Fibroblast of skin of back (primary cell): ENCODE measurements around the gene TMPRSS13.
"Not testable (repeated sequence)": the region's sequence is repeated elsewhere in the genome, so short reads cannot be mapped to it uniquely, and the experiment has no call there.

Source experiments
- DNase-seq: peaks from one replicate; pipeline ENCODE4 v3.0.0-alpha.2; 2013

TMPRSS13 gene

DNA sequence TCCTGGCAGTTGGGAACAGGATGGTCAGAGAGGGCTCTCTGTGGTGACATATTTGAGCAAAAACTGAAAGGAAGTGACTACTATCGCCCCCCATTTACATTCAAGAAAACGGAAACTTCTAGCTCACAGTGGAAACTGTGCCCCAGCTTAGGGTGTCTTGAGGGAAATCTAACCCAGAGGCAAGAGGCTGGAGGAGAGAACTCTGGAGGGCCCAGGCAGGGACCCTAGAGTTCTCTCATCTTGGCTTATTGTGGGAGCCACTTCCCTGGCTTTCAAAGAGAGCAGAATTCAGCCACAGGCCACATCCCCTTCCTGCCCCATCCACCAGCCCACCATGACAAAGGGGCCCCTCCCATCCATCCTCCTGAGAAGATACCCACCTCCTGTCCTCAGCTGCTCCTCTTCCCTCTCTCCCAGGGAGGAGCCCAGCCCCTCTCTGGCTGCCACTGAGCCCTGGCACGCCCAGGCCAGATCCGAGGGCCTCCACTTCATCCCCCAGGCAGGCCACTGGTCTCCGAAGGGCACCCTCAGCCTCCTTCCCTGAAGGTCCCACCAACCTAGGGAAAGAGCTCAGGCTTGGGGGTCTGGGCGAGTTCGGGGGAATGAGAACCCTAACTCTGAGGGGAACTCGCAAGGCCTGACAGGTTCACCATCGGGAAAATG, 1.6 kb upstream of the TMPRSS13 start:
- DNase-seq, result no peak

DNA sequence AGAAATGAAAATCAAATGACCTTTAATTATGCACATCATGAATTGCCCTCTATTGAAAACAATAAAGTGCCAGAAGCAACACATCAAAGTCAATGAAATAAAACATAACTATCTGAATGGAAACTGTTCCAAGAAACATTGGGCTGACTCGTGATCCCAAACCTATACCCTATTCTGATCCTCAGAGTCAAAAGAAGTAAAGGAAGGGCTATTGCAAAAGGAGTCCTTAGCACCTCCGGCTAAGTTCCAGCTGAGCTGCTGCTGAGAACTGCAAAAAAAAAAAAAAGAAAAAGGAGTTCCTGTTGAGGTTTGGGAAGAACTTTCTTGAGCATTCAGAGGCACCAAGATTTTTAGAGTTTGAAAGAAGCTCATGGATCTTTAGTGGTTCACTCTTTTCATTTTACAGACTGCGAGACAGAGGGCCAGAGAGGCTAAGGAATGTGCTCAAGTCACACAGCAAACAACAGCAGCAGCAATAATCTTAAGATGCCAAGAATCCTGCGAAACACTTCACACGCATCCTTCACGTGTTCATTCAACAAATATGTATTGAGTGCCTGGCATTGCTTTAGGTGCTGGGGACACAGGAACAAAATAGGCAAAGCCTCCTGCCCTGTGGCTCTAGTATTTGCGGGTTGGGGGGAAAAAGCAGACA, 841 bp upstream of the TMPRSS13 start:
- no peak for DNase-seq

GRCh38 chr11:117928446-117929141, 608 bp downstream of the TMPRSS13 start:
- no peak for DNase-seq

DNA sequence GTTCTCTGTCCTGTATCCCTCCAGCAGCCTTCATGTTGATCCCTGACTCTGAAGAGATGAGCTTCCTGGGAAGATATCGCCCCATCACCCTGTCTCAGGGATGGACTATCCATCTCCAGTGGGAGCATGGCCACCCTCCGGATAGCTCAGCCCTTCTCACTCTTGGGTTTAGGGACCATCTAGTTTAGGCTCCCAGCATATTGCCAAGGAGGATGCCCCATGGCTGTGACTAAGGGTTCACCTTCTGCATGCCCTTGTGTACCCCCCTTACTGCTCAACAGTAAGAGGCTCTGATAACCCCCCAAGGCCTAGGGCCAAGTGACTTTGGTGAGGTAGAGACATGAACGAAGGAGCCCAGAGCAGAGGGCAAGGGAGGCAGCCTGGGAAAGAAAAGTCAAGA, 1.3 kb downstream of the TMPRSS13 start:
- no peak for DNase-seq

DNA sequence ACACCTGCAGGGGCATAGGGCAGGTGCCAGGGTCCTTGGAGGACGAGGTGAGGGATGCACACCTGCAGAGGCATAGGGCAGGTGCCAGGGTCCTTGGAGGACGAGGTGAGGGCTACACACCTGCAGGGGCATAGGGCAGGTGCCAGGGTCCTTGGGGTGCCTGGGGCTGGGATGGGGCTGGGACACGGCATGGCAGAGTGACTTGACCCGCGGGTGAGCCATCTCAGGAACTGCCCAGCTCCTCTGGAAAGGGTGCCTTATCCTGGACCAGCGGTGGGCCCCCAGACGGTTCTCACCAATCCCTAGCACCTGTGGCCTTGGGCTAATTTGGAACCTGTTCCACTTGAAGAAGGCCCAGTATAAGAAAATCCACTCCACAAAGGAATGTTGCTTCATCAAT, 3.0 kb downstream of the TMPRSS13 start:
- not testable (repeated sequence) for DNase-seq

GRCh38 chr11:117925198-117925925, 3.8 kb downstream of the TMPRSS13 start:
- DNase-seq, result no peak

DNA sequence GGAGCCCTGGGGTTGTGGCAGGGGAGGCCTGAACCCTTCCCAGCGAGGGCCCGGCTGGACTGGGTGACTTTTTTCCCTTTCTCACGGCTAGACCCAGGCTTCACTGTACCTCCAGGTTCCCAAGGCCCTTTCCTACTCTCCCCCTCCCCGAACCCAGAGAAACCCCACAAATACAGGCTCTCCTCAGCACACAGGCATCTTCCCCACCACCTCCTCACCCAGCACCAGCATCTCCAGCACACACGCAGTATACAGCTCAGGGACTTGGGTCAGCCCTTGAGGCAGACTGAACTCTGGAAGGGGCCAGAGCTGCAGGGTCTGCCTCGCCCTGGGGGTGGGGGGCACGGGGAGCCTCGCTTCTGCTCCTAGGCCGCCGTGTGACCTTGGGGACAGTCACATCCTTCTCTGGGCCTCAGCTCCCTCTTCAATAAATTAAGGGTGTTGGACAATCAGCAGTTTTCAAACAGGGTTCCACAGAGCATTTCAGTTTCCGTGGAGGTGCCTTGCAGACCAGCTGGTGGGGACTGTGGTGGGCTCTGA, 4.5 kb downstream of the TMPRSS13 start:
- DNase-seq, result no peak

- DNase-seq, result no peak
Observed at GRCh38 chr11:117923773-117924172, 5.4 kb downstream of the TMPRSS13 start.

DNA sequence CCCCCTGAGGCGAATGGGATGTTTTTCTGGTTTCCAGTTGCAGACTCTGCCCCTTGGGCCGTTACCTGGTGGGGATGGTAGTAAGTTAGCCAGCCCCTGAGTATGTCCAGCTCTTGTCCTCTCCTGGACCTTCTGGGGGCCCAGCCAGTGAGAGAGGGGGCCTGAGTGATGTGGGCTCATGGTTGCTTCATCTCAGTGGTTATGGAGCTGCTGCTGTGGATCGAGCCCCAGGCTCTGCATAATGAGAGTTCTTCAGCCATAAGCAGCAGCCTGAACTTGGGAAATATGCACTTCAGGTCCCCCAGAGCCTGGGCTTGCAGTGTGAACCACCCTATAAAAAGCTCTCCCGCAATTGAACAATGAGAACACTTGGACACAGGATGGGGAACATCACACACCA, 5.9 kb downstream of the TMPRSS13 start:
- DNase-seq, result no peak

DNA sequence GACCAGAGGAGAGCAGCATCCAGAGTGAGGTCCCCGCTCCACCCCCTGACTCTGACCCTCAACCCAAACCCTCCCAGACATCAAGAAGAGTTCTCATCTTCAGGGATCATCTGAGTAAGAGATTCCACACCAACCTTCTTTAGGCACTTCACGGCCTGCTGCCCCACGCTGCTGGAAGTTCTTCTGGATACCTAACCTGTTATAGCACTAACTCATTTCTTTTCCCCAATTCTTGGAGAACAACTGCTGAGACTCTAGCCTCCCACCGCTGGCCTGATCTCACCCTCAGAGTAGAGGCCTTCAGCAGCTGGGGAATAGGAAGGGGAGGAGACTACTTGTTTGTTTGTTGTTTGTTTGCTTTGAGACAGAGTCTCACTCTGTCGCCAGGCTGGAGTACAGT, 7.3 kb downstream of the TMPRSS13 start:
- DNase-seq, result no peak

- no peak for DNase-seq
Observed at GRCh38 chr11:117921456-117921855, 7.7 kb downstream of the TMPRSS13 start.

DNA sequence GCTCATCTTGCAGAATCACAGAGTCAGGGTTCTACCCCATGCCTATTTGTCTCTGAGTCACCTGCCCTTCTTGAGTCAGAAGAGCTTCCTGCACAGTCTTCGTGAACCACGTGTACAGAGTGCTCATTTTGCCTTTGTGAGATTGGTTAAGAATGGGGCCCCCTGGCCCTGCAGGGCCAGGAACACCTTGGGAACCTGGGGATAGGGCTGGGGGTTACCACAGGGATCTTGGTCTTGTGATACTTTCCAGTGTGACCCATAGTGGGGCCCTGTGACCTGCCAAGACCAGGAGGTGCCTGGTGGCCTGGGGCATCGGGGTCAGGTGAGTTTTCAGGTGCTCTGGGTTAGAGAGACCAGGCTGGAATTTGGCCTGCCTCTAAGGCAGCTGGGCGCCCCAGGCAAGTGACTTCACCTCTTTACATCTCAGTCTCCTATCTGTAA, 9.4 kb downstream of the TMPRSS13 start:
- no peak for DNase-seq

DNA sequence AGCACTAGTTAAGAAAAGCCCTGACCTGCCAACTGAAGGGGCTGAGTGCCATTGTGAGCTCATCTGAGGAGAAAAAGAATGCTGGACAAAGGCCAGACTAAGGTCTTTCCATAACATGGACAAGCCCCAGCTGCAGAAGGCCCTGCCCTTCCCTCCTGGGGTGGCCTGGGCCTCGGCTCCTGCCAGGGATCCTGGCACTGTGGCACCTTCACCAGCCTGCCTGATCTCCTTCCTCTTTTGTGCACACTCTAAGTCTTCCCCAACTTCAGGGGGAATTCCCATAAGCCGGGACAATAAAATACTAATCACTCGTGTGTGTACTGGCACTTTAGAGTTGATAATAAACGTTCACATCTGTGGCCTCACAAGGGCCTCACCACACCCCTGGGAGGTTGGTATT, 9.9 kb downstream of the TMPRSS13 start:
- DNase-seq, result no peak

DNA sequence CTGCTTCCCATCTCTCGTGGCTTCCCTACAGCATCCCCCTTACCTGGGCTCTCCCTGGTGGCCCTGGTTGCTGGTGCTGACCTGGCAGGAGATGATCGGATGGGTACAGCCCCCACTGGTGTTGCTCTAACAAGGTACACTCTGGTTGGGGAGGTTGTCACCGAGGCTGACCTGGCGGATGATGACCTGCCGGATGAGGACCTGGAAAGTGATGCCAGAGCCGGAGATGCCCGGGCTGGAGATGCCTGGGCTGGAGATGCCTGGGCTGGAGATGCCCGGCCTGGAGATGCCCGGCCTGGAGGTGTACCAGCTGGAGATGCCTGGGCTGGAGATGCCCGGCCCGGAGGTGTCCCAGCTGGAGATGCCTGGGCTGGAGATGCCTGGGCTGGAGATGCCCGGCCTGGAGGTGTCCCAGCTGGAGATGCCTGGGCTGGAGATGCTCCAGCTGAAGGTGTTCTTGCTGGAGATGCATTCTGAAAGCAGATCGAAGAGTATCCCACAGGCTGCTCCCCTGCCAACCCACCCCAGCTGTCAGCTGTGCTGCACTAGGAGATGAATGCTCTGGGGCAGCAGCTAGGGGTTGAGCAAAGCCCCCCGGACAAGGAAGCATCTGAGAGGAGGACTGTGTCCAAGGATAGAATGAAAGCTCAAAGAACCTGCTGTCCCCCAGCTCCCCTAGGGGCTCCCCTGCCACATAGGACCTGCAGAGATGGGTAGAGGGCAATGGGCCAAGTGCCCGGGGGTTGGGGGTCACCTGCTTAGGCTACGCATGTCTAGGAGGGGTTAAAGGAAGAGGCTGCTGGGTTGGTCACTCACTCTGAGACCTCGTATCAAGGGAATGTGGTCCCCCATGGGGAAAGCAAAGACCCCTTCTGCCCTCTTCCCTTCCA, 10.6 kb downstream of the TMPRSS13 start:
- DNase-seq, result no peak

DNA sequence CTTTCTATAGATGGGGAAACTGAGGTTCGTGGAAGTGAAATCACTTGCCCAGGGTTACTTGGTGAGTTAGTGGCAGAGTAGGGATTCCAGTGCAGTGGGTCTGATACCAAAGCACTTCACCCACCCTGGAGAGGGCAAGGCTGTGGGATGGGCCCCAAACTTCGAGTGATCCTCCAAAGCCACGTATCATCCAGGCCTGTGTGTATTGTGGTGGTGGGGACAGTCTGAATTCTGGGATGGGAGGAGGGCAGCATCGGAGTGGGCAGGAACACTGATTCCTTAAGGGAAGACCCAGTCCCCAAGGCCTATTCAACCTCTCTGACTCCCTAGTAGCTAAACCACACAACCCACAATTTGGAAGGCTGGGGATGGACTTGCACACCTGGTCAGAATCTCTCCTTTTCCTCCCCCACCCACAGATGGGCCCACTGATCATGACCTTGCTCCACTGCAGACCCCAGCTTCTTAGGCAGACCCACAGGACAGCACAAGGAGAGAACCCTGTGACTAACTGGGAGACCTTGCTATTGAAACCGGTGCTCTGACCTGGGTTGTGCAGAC, 11.5 kb downstream of the TMPRSS13 start:
- no peak for DNase-seq

DNA sequence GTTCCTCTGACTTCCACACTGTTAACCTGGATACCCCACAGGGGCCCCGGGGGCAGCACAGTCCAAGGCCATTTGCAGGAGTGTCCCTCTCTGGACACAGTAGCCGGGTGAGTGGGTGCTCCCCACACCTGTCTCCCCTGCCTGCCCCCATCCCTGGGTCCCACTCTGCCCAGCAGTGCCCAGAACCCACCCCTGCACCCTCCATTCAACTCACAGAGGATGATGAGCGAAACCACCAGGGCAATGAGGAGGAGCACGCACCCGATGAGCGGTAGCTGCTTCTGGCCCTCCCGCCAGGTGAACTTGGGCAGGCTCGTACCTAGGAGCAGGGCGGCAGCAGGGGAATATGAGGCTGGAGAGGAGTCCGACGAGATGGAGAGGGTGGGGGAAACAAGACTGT, 12.2 kb downstream of the TMPRSS13 start:
- DNase-seq, result no peak

DNA sequence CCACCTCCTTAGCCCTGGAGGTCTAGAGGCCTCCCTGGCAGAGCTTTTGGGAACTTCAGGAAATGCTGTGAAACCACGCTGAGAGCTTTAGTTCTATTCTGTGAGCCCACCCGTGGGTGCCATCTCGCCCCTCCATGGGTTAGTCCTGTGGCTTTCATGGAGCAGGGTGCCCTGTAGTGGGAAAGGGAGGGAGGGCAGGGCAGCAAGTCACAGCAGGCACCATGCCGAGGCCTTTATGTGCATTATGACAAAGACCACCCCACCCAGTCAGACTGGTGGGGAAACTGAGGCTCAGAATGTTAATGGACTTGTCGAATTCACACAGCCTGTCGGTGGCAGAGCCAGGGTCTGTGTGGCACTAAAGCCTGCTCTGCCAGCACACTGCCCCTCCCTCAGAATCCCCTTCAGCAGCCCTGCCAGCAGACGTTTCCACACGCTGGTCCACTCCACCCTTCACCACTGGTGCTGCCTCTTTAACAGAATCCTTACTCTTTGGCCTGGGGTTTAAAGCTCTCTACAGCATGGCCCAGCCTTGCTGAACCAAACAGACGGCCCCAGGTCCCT, 13.4 kb downstream of the TMPRSS13 start:
- DNase-seq, result no peak

DNA sequence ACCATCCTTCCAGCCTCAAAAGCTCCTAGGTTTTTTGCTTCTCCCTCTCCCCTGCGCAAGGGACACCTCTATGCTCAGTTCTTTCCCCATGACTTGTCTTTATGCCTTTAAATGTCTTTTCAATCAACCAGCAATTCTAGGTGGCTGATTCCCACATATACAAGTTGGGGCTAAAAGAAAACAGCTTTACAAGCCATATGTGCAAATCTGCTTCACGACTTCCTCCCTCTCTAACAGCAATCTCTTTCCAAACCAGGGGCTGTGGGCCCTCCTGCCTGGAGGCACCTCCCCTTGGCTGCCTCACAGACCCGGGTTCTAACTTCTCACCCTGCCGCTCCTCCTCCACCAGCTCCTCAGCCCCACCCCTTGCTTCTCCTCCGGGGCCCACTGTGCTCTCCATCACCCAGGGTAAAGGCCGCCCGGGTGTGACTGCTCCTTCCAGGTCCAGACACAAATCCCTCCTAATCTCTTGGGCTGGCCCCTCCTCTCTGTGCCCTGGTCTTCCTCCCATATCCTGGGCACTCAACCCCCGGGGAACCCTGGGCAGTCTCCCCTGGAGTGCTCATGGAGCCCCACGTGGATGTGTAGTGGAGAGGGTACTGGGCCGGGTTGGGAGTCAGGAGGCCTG, 14.1 kb downstream of the TMPRSS13 start:
- no peak for DNase-seq

DNA sequence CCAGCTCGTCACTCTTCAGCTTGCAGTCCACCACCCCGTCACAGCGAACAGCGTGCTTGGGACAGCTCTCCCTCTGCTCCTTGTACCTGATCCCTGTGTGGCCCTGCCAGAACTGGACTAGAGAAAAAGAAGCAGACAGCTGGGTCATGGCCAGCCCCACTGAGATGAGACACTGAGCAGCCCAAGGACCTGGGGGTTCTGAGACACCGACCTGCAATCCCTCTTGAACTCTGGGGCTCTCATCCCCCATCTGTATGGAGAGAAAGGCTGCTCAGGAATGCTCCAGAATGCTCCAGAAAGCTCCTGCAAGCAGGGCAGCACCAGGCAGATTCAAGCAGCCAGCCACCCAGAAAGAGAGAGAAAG, 14.8 kb downstream of the TMPRSS13 start:
- no peak for DNase-seq

GRCh38 chr11:117913736-117914397, 15.3 kb downstream of the TMPRSS13 start:
- DNase-seq, result no peak
